GM18508 (cell line): Measurements from ENCODE around the gene ALPK3.

ENCODE experiments used
- ATAC-seq: cut with Tn5 transposase; IDR thresholded peaks from one replicate; pipeline ENCODE4 v1.9.1; 2021; ENCODE audit warnings: moderate number of reproducible peaks; ENCODE audit not compliant: insufficient read depth, unreplicated experiment

Gene ALPK3

GRCh38 chr15:84816694-84817465 is at the start of gene ALPK3:
Gene ALPK3, plus strand, starts transcription at chr15:84817356. Its CDS starts 97 bp downstream, at chr15:84817453.
- ATAC-seq = no peak

DNA sequence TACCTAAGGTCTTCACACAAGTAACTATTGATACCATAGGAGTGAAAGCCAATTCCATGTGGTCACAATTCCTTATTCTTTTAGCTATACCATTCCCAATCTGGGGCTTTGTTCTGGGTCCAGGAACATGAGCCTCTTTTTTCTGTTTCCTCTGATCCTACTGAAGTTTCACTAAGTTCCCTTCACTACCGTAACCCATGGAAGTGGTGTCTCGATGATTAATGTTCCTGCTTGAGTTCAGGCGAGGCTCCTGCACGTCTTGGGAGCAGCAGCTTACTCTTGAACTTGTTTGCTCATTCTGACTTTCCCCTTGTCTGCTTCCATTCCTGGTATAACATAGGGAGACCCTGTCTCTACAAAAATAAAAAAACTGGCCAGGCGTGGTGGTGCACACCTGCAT is 45.1 kb upstream of the ALPK3 start:
- ATAC-seq = no peak

- ATAC-seq = no peak
Measured at GRCh38 chr15:84772467-84772866, 44.7 kb upstream of the ALPK3 start.

DNA sequence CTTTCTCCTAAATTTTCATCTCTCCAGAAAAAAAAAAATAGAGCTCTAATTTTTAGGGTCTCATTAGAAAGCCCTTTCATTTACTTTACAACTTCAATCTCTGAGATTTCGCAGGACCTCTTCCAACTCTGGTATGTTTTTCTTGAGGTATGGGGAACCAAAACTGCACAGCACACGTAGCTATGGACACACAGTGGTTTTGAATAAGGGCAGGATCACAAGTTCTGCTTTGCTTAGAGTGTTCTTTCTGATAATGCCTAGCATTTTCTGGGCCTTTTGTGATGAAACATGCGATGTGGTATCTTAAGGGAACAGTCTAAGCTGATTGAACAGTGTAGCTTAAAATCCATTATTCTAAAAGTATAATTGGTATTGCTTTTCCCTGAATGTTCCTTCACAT is 43.4 kb upstream of the ALPK3 start:
- no peak for ATAC-seq

- ATAC-seq = no peak
Measured at GRCh38 chr15:84775867-84776449, 41.2 kb upstream of the ALPK3 start.

GRCh38 chr15:84778194-84778593 is 39.0 kb upstream of the ALPK3 start:
- no peak for ATAC-seq

- no peak for ATAC-seq
Measured at GRCh38 chr15:84780492-84780891, 36.7 kb upstream of the ALPK3 start.

GRCh38 chr15:84781495-84781894 is 35.7 kb upstream of the ALPK3 start:
- ATAC-seq = no peak

DNA sequence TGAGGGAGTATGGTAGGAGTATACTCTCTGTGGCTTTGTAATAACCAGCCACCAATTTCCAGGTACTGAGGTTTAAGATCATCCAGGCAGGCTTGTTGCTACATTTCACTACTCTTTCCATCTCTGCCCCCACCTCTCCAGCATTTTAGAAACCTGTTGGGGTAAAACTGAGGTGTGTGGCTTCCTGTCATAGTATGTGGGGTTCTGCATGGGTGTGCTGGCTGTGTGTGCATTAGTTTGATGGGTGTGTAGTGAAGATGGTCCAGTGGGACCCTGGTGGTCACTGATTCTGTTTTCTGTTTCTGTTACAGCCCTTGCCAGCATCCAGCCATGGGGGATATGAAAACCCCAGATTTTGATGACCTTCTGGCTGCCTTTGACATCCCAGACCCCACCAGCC is 34.8 kb upstream of the ALPK3 start:
- ATAC-seq = no peak

DNA sequence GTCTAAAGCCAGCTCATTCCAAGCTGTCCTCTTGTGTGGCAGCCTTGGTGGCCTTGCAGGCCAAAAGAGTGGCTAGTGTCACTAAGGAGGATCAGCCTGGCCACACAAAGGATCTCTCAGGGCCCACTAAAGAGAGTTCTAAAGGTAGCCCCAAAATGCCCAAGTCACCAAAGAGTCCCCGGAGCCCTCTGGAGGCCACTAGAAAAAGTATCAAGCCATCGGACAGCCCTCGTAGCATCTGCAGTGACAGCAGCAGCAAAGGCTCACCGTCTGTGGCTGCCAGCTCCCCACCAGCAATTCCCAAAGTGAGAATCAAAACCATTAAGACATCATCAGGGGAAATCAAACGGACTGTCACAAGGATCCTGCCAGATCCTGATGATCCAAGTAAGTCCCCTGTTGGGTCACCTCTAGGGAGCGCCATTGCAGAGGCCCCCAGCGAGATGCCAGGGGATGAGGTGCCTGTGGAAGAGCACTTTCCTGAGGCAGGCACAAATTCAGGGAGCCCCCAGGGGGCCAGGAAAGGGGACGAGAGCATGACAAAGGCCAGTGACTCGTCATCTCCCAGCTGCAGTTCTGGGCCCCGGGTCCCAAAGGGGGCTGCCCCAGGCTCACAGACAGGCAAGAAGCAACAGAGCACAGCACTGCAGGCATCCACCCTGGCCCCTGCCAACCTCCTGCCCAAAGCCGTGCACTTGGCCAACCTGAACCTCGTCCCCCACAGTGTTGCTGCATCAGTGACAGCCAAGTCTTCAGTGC is 33.5 kb upstream of the ALPK3 start:
- no peak for ATAC-seq

DNA sequence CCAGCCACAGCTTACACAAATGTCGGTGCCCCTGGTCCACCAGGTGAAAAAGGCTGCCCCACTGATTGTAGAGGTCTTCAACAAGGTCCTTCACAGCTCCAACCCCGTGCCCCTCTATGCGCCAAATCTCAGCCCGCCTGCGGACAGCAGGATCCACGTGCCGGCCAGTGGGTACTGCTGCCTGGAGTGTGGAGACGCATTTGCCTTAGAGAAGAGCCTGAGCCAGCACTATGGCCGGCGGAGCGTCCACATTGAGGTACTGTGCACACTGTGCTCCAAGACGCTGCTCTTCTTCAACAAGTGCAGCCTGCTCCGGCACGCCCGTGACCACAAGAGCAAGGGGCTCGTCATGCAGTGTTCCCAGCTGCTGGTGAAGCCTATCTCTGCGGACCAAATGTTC is 32.9 kb upstream of the ALPK3 start:
- no peak for ATAC-seq

GRCh38 chr15:84785053-84785452 is 32.1 kb upstream of the ALPK3 start:
- no peak for ATAC-seq

- no peak for ATAC-seq
Measured at GRCh38 chr15:84788500-84788899, 28.7 kb upstream of the ALPK3 start.

GRCh38 chr15:84789762-84790161 is 27.4 kb upstream of the ALPK3 start:
- no peak for ATAC-seq

GRCh38 chr15:84790676-84791075 is 26.5 kb upstream of the ALPK3 start:
- no peak for ATAC-seq

GRCh38 chr15:84791763-84792162 is 25.4 kb upstream of the ALPK3 start:
- no peak for ATAC-seq

GRCh38 chr15:84793431-84794161 is 23.6 kb upstream of the ALPK3 start:
- ATAC-seq = no peak

- ATAC-seq = no peak
Measured at GRCh38 chr15:84794162-84794547, 23.0 kb upstream of the ALPK3 start.

DNA sequence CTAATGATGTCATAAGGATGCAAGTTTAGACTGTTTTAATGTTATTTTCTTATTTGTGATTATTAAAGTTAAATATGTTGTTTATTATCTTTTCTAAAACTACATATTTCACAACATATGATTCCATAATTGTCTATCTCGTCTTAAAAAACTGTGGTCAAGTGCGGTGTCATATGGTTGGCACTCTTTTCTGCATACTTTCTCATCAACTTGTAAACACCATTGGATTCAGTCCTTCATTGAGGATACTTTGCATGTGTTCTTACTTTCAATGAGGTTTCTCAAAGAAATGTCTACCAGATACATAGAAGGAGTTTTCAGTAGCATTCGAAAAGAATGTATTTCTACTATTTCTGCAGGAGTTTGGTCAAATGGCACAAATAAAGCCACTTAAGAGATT is 22.0 kb upstream of the ALPK3 start:
- ATAC-seq = no peak

- no peak for ATAC-seq
Measured at GRCh38 chr15:84797212-84797611, 19.9 kb upstream of the ALPK3 start.

GRCh38 chr15:84797801-84798200 is 19.4 kb upstream of the ALPK3 start:
- no peak for ATAC-seq
